Neural progenitor cell (in vitro differentiated cells): ENCODE measurements around the gene TMCC3. TPM values are rescaled to one million over a fixed set of nuclear protein-coding genes. Genes with fewer than 3 reads are reported as not detected.

Experiments used
- DNase-seq: peaks from one replicate; pipeline ENCODE4 v3.0.0-alpha.2; 2016; ENCODE audit warnings: low spot score
- H2AFZ ChIP-seq: fragments of 200-600 bp; sonication (generic); replicated peaks from 2 replicates; pipeline ENCODE4 v1.6.1; 2016; ENCODE audit warnings: antibody characterized with exemption
- H3F3A ChIP-seq: fragments of 200-600 bp; sonication (generic); 2 replicates; pipeline ENCODE4 v1.6.1; 2016; ENCODE audit warnings: antibody characterized with exemption, low read depth
- H3K27ac ChIP-seq: fragments of 200-600 bp; sonication (generic); 2 replicates; pipeline ENCODE4 v1.5.1; 2016; ENCODE audit warnings: mild to moderate bottlenecking
- H3K27me3 ChIP-seq: fragments of 200-600 bp; sonication (generic); 2 replicates; pipeline ENCODE4 v1.6.1; 2016; ENCODE audit warnings: mild to moderate bottlenecking, moderate library complexity
- H3K36me3 ChIP-seq: fragments of 200-600 bp; sonication (generic); 2 replicates; pipeline ENCODE4 v1.5.1; 2016
- H3K4me1 ChIP-seq: fragments of 200-600 bp; sonication (generic); 2 replicates; pipeline ENCODE4 v1.6.1; 2016; ENCODE audit warnings: mixed run types
- H3K4me2 ChIP-seq: fragments of 200-600 bp; sonication (generic); 2 replicates; pipeline ENCODE4 v1.6.1; 2016
- H3K4me3 ChIP-seq: fragments of 200-600 bp; sonication (generic); 2 replicates; pipeline ENCODE4 v1.5.1; 2016
- H3K79me2 ChIP-seq: fragments of 200-600 bp; sonication (generic); 2 replicates; pipeline ENCODE4 v1.6.1; 2016; ENCODE audit warnings: low read depth
- H3K9ac ChIP-seq: fragments of 200-600 bp; sonication (generic); 2 replicates; pipeline ENCODE4 v1.6.1; 2016
- H3K9me3 ChIP-seq: fragments of 200-600 bp; sonication (generic); 2 replicates; pipeline ENCODE4 v1.5.1; 2016; ENCODE audit warnings: low read depth
- H4K20me1 ChIP-seq: fragments of 200-600 bp; sonication (generic); 2 replicates; pipeline ENCODE4 v1.6.1; 2016; ENCODE audit warnings: low read depth
- H3K27ac Mint-ChIP-seq: 3 replicates; pipeline ENCODE4 v1.8.0; 2021; ENCODE audit warnings: mixed read lengths
- H3K27me3 Mint-ChIP-seq: 2 replicates; pipeline ENCODE4 v1.8.0; 2022; ENCODE audit warnings: low read depth, mild to moderate bottlenecking, inconsistent platforms, moderate library complexity, mixed read lengths; ENCODE audit not compliant: insufficient read depth
- H3K36me3 Mint-ChIP-seq: 3 replicates; pipeline ENCODE4 v1.8.0; 2021; ENCODE audit warnings: mixed read lengths
- H3K4me1 Mint-ChIP-seq: 3 replicates; pipeline ENCODE4 v1.8.0; 2021; ENCODE audit warnings: mixed read lengths
- H3K4me3 Mint-ChIP-seq: 3 replicates; pipeline ENCODE4 v1.8.0; 2021; ENCODE audit warnings: mild to moderate bottlenecking, moderate library complexity, mixed read lengths
- H3K9me3 Mint-ChIP-seq: 3 replicates; pipeline ENCODE4 v1.8.0; 2020; ENCODE audit warnings: mixed read lengths
- CTCF ChIP-seq: fragments of 200-600 bp; sonication (generic); IDR thresholded peaks from 2 replicates; pipeline ENCODE4 v1.5.1; 2017; ENCODE audit warnings: antibody characterized with exemption, mild to moderate bottlenecking
- EZH2 ChIP-seq: fragments of 200-600 bp; sonication (generic); IDR thresholded peaks from 2 replicates; pipeline ENCODE4 v1.6.1; 2017; ENCODE audit warnings: antibody characterized with exemption, mild to moderate bottlenecking, moderate library complexity
- EZH2phosphoT487 ChIP-seq: fragments of 200-600 bp; sonication (generic); IDR thresholded peaks from 2 replicates; pipeline ENCODE4 v1.6.1; 2017; ENCODE audit warnings: antibody characterized with exemption
- total RNA-seq: library from RNA; depleted of rRNA; stranded (reverse); fragments of >200 nt; gene quantifications from 2 replicates; pipeline ENCODE4 v1.2.3, GENCODE V29; 2015; ENCODE audit warnings: low replicate concordance

The TMCC3 gene
- total RNA-seq, 1 donor from 2014 or later, result 9.5 TPM

DNA sequence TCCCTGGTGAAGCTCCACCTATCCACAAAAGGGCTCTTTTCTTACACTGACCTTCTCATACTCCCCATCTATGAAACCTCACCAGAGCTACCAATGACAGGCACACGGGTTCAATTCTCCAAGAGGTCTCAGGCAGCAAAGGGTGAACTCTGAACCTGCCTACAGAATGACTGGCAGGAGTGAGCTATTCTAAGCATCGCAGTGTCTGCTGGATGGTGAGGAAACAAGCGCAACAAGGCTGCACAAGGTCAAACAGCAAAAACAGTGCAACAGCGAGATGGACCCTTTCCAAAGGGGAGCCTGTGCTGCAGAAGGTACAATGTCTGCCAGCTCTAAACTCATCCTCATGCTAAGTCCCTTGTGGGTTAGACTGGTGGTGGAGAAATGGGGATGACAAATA is 22.0 kb downstream of the TMCC3 start:
- Mint-ChIP-seq H3K27ac (no peak overlapping the region), H3K36me3 (no peaks in the 10 kb centered on the region), H3K9me3 (peaks cover 16% of the 10 kb centered on the region), H3K27me3 (no peaks in the 10 kb centered on the region), H3K4me1 (peaks cover 3% of the 10 kb centered on the region), H3K4me3 (no peak overlapping the region)
- no peaks in the 10 kb centered on the region for H4K20me1 ChIP-seq
- H3K9ac ChIP-seq, result no peak overlapping the region
- no peak overlapping the region for H3K4me3 ChIP-seq
- no peak overlapping the region for H2AFZ ChIP-seq
- no peaks in the 10 kb centered on the region for H3K36me3 ChIP-seq
- H3K9me3 ChIP-seq, result no peaks in the 10 kb centered on the region
- no peaks in the 10 kb centered on the region for H3K79me2 ChIP-seq
- TF ChIP-seq CTCF (no peak), EZH2phosphoT487 (no peak), EZH2 (no peak)
- H3K27ac ChIP-seq, result no peak overlapping the region
- H3K27me3 ChIP-seq, result no peaks in the 10 kb centered on the region
- DNase-seq, result no peak
- no peaks in the 10 kb centered on the region for H3F3A ChIP-seq
- no peaks in the 10 kb centered on the region for H3K4me1 ChIP-seq
- H3K4me2 ChIP-seq, result no peak overlapping the region

- Histone ChIP-seq H4K20me1 (no peaks in the 10 kb centered on the region), H3K27me3 (no peaks in the 10 kb centered on the region), H3K27ac (no peak overlapping the region), H3K36me3 (no peaks in the 10 kb centered on the region), H3K9ac (no peak overlapping the region), H3K4me3 (no peak overlapping the region), H2AFZ (no peak overlapping the region), H3F3A (no peaks in the 10 kb centered on the region), H3K4me1 (no peaks in the 10 kb centered on the region), H3K9me3 (no peaks in the 10 kb centered on the region), H3K4me2 (no peak overlapping the region), H3K79me2 (no peaks in the 10 kb centered on the region)
- Mint-ChIP-seq H3K27ac (no peak overlapping the region), H3K9me3 (peaks cover 16% of the 10 kb centered on the region), H3K4me3 (no peak overlapping the region), H3K27me3 (peaks cover 2% of the 10 kb centered on the region), H3K4me1 (peaks cover 26% of the 10 kb centered on the region), H3K36me3 (no peaks in the 10 kb centered on the region)
- no peak for DNase-seq
- TF ChIP-seq CTCF (no peak), EZH2 (no peak)
These were observed 24.8 kb downstream of the TMCC3 start for GRCh38 chr12:94625531-94625930.

- peaks cover 26% of the 10 kb centered on the region for H3K4me1 Mint-ChIP-seq
- no peak for DNase-seq
- Histone ChIP-seq H3K4me3 (no peak overlapping the region), H3K9ac (no peak overlapping the region), H3K4me2 (no peak overlapping the region), H3F3A (no peaks in the 10 kb centered on the region), H4K20me1 (no peaks in the 10 kb centered on the region), H3K36me3 (no peaks in the 10 kb centered on the region), H3K27me3 (no peaks in the 10 kb centered on the region), H3K9me3 (no peaks in the 10 kb centered on the region), H2AFZ (no peak overlapping the region), H3K4me1 (no peaks in the 10 kb centered on the region), H3K79me2 (no peaks in the 10 kb centered on the region), H3K27ac (no peak overlapping the region)
- no peak overlapping the region for H3K4me3 Mint-ChIP-seq
- H3K9me3 Mint-ChIP-seq, result peaks cover 16% of the 10 kb centered on the region
- TF ChIP-seq EZH2phosphoT487 (no peak), CTCF (no peak), EZH2 (no peak)
- no peaks in the 10 kb centered on the region for H3K36me3 Mint-ChIP-seq
- H3K27ac Mint-ChIP-seq, result no peak overlapping the region
- H3K27me3 Mint-ChIP-seq, result peaks cover 2% of the 10 kb centered on the region
These were observed 27.0 kb downstream of the TMCC3 start for GRCh38 chr12:94623161-94623920.
